ENCODE data around the gene HSF4. TPM values are rescaled to one million over a fixed set of nuclear protein-coding genes. Genes with fewer than 3 reads are reported as not detected.
A peak's percentile ranks its signal among the peaks of the same experiment; 100 is the strongest.

HSF4 gene, protein sequence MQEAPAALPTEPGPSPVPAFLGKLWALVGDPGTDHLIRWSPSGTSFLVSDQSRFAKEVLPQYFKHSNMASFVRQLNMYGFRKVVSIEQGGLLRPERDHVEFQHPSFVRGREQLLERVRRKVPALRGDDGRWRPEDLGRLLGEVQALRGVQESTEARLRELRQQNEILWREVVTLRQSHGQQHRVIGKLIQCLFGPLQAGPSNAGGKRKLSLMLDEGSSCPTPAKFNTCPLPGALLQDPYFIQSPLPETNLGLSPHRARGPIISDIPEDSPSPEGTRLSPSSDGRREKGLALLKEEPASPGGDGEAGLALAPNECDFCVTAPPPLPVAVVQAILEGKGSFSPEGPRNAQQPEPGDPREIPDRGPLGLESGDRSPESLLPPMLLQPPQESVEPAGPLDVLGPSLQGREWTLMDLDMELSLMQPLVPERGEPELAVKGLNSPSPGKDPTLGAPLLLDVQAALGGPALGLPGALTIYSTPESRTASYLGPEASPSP
- total RNA-seq (2021; ENCODE audit: unreplicated experiment) (38.6 TPM), Bru-seq, nascent RNA (percentile 56 among the genes with signal in this experiment), BruChase-seq, experiment 1, labeled RNA remaining after a 2-hour chase (percentile 57 among the genes with signal in this experiment), BruChase-seq, experiment 2, labeled RNA remaining after a 6-hour chase (percentile 70 among the genes with signal in this experiment)
- polyA plus RNA-seq (2012; ENCODE audit: insufficient read length): 53.0 TPM
- long read RNA-seq, partial matches to known transcripts: 8 of 19 reads
- long read RNA-seq, other reads (novel, unspliced or antisense): 11 of 19 reads

DNA sequence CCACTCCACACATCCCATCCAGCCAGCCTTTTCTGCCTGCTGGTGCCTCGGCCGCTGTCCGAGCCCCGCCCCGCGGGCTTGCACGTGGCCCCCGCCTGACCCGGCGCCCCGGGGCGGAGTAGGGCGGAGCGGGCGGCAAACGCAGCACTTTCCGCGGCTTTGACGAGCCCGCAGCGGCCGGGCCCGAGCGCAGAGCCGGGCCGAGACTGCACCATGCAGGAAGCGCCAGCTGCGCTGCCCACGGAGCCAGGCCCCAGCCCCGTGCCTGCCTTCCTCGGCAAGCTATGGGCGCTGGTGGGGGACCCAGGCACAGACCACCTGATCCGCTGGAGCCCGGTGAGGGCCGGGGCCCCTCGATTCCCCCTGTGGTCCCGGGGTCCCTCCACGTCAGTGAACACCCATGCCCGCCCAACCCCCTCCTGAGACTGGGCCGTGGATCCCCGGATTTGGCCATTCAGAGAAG is at the start of gene HSF4:
HSF4 (plus strand) TSS at position 147 of the 463 bp plus-strand sequence; CDS start at position 214, 67 bp downstream.
- no peak within 1 kb of the TSS for H3K27ac ChIP-seq (ENCODE audit: low read length)
- BruUV-seq (replicated peaks): no TSS peak
- peaks cover 3% of the 10 kb centered on the region; the same call in 1 of the 2 replicates for H3K4me1 ChIP-seq (ENCODE audit: control insufficient read depth, insufficient read depth, low read length)
- H3K9me3 ChIP-seq (ENCODE audit: control insufficient read depth, insufficient read depth, low read depth, low read length): no peaks in the 10 kb centered on the region
- no peaks in the 10 kb centered on the region for H3K36me3 ChIP-seq (ENCODE audit: control insufficient read depth, insufficient read depth, low read length)
- no peak for TF ChIP-seq TCF7L2 (IDR thresholded peaks at IDR 0.05; ENCODE audit: low read depth, low read length)
- TF ChIP-seq, protein P1, sequence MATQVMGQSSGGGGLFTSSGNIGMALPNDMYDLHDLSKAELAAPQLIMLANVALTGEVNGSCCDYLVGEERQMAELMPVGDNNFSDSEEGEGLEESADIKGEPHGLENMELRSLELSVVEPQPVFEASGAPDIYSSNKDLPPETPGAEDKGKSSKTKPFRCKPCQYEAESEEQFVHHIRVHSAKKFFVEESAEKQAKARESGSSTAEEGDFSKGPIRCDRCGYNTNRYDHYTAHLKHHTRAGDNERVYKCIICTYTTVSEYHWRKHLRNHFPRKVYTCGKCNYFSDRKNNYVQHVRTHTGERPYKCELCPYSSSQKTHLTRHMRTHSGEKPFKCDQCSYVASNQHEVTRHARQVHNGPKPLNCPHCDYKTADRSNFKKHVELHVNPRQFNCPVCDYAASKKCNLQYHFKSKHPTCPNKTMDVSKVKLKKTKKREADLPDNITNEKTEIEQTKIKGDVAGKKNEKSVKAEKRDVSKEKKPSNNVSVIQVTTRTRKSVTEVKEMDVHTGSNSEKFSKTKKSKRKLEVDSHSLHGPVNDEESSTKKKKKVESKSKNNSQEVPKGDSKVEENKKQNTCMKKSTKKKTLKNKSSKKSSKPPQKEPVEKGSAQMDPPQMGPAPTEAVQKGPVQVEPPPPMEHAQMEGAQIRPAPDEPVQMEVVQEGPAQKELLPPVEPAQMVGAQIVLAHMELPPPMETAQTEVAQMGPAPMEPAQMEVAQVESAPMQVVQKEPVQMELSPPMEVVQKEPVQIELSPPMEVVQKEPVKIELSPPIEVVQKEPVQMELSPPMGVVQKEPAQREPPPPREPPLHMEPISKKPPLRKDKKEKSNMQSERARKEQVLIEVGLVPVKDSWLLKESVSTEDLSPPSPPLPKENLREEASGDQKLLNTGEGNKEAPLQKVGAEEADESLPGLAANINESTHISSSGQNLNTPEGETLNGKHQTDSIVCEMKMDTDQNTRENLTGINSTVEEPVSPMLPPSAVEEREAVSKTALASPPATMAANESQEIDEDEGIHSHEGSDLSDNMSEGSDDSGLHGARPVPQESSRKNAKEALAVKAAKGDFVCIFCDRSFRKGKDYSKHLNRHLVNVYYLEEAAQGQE (IDR thresholded peaks at IDR 0.05; ENCODE audit: insufficient read depth in 1 of 2, low read depth in 2 of 2, low read length in 1 of 2): no peak
- TF ChIP-seq CTCF (IDR thresholded peaks at IDR 0.05): no peak
- no peak for TF ChIP-seq POLR2AphosphoS5 (IDR thresholded peaks at IDR 0.05; ENCODE audit: low read depth, low read length)
- no peak for TF ChIP-seq SIN3A (IDR thresholded peaks at IDR 0.05; ENCODE audit: borderline replicate concordance, insufficient read depth, low read depth, low read length)
- ATAC-seq: no peak
- no peak for DNase-seq (ENCODE audit: low read depth, low spot score)
- no peak within 1 kb of the TSS for H3K4me3 ChIP-seq (ENCODE audit: low read depth in 2 of 2, low read length in 2 of 2)
- POLR2A ChIA-PET: no interaction called here
- CTCF ChIA-PET: no interaction called here
- in situ Hi-C loops (cut with HindIII; ENCODE audit: low pct_unique_long_range_greater_than_20kb, low sequenced_read_pairs) (no loop called here), intact Hi-C loops (cut with micrococcal nuclease; ENCODE audit: unreplicated experiment) (no loop called here)
- H3K27me3 ChIP-seq (ENCODE audit: control insufficient read depth, insufficient read depth, low read length): no peaks in the 10 kb centered on the region

- intact Hi-C loops (cut with micrococcal nuclease; ENCODE audit: unreplicated experiment) (no loop called here), in situ Hi-C loops (cut with HindIII; ENCODE audit: low pct_unique_long_range_greater_than_20kb, low sequenced_read_pairs) (no loop called here)
- ATAC-seq: no peak
- no peak overlapping the region for H3K4me3 ChIP-seq (ENCODE audit: low read depth in 2 of 2, low read length in 2 of 2)
- TF ChIP-seq TCF7L2 (IDR thresholded peaks at IDR 0.05; ENCODE audit: low read depth, low read length) (no peak), SIN3A (IDR thresholded peaks at IDR 0.05; ENCODE audit: borderline replicate concordance, insufficient read depth, low read depth, low read length) (no peak), CTCF (IDR thresholded peaks at IDR 0.05) (no peak)
- TF ChIP-seq, protein P1 (IDR thresholded peaks at IDR 0.05; ENCODE audit: insufficient read depth in 1 of 2, low read depth in 2 of 2, low read length in 1 of 2): no peak
- H3K27ac ChIP-seq (ENCODE audit: low read length): no peak overlapping the region
- H3K9me3 ChIP-seq (ENCODE audit: control insufficient read depth, insufficient read depth, low read depth, low read length): no peaks in the 10 kb centered on the region
- DNase-seq (ENCODE audit: low read depth, low spot score): no peak
- H3K27me3 ChIP-seq (ENCODE audit: control insufficient read depth, insufficient read depth, low read length): no peaks in the 10 kb centered on the region
- ChIA-PET CTCF (no interaction called here), POLR2A (no interaction called here)
- no peaks in the 10 kb centered on the region; the same call in 1 of the 2 replicates for H3K36me3 ChIP-seq (ENCODE audit: control insufficient read depth, insufficient read depth, low read length)
- TSS peak; percentile 39 for BruUV-seq (replicated peaks)
- H3K4me1 ChIP-seq (ENCODE audit: control insufficient read depth, insufficient read depth, low read length): peaks cover 6% of the 10 kb centered on the region
Observed at GRCh38 chr16:67114793-67115192, 49.8 kb upstream of the HSF4 start.

Data from Panc1 (cell line).